OCI-LY1 (cell line): ENCODE measurements around the gene VCAN.

Experiments used
- CTCF ChIP-seq: fragments of 200-600 bp; sonication (generic), shearing (Covaris generic); IDR thresholded peaks from 2 replicates; pipeline ENCODE4 v1.5.1; 2017; ENCODE audit warnings: mild to moderate bottlenecking, antibody characterized with exemption, low read length, moderate library complexity, mixed read lengths
- EZH2 ChIP-seq: fragments of 200-600 bp; sonication (generic), shearing (Covaris generic); IDR thresholded peaks from 2 replicates; pipeline ENCODE4 v1.8.0; 2017; ENCODE audit warnings: borderline replicate concordance, mixed run types, mild to moderate bottlenecking, antibody characterized with exemption, low read length, moderate library complexity, mixed read lengths

- no peak for TF ChIP-seq EZH2
- TF ChIP-seq CTCF, result no peak
Measured at GRCh38 chr5:83531661-83532060, 60.1 kb downstream of the VCAN start.
